ENCODE results near the gene PTPRR. TPM values are rescaled to one million over a fixed set of nuclear protein-coding genes. Genes with fewer than 3 reads are reported as not detected.
"Not testable (repeated sequence)": the region's sequence is repeated elsewhere in the genome, so short reads cannot be mapped to it uniquely, and the experiment has no call there.

Gene PTPRR
- total and polyA plus RNA-seq, 9 donors = 1.1 to 3.3 (median 2.3) TPM

- DNase-seq = no peak
- H3K36me3 ChIP-seq (ENCODE audit: control insufficient read depth, insufficient read depth, low read length) = no peaks in the 10 kb centered on the region
- no peak overlapping the region for H3K4me3 ChIP-seq (ENCODE audit: low read length)
- H3K27me3 ChIP-seq (ENCODE audit: control insufficient read depth, insufficient read depth, low read length) = no peaks in the 10 kb centered on the region
- 89% methylated on average over 2 of the region's 2 CpGs for WGBS (ENCODE audit: insufficient coverage)
- no peaks in the 10 kb centered on the region for H3K4me1 ChIP-seq (ENCODE audit: control insufficient read depth, insufficient read depth, low read length)
- no peaks in the 10 kb centered on the region for H3K9me3 ChIP-seq (replicated peaks; ENCODE audit: control insufficient read depth, low read depth, low read length)
- H3K27ac ChIP-seq (ENCODE audit: low read length) = no peak overlapping the region
These were observed 180.8 kb downstream of the PTPRR start for GRCh38 chr12:70739756-70740155.

DNA sequence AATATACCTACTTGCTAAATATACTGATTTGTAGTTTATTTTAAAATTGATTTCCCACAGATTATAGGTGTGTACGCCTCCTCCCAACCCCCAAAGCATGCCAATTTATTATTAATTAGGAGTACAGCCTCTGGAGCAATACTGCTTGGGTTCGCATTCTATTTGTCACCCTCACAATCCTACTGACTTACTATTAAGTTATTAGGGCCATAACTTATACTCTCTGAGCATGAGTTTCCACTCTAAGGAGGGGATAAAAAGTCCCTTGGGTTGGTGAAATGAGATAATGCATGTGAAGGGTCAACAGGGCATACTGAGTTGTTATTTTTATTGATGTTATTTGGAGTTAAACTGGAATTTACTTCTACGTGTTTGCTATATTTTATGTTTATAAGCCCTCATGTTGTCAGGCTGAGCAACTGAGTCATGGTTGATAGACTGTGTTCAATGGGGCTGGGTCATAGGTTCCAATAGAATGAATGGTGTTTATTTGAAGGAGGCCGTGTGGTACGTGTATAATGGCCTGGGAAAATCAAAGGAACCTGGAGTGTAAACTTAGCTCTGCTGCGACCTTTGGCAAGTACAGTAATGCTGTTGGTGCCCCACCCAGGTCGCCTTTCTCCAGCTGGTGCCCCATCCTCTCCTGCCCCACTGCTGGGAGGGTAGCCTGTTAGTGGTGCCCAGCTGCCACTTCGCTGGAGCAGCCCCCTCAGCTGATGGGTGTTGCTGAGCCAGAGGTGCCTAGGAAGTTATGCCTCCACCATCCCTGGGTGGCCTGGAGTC, 184.0 kb downstream of the PTPRR start:
- 88% methylated on average over 4 of the region's 8 CpGs for WGBS (ENCODE audit: insufficient coverage)
- H3K27ac ChIP-seq (ENCODE audit: low read length) = no peak overlapping the region

GRCh38 chr12:70735197-70735596, 185.3 kb downstream of the PTPRR start:
- not testable (repeated sequence) for H3K27ac ChIP-seq (ENCODE audit: low read length); H3K27me3 ChIP-seq (ENCODE audit: control insufficient read depth, insufficient read depth, low read length); H3K36me3 ChIP-seq (ENCODE audit: control insufficient read depth, insufficient read depth, low read length); DNase-seq; H3K4me1 ChIP-seq (ENCODE audit: control insufficient read depth, insufficient read depth, low read length); H3K9me3 ChIP-seq (replicated peaks; ENCODE audit: control insufficient read depth, low read depth, low read length); H3K4me3 ChIP-seq (ENCODE audit: low read length)
- no CpG with 5 or more reads among the region's 3 CpGs for WGBS (ENCODE audit: insufficient coverage)

More for the DNA sequence above, 184.0 kb downstream of the PTPRR start:
- Histone ChIP-seq H3K27me3 (ENCODE audit: control insufficient read depth, insufficient read depth, low read length) (no peaks in the 10 kb centered on the region), H3K36me3 (ENCODE audit: control insufficient read depth, insufficient read depth, low read length) (no peaks in the 10 kb centered on the region), H3K4me1 (ENCODE audit: control insufficient read depth, insufficient read depth, low read length) (no peaks in the 10 kb centered on the region), H3K4me3 (ENCODE audit: low read length) (no peak overlapping the region), H3K9me3 (replicated peaks; ENCODE audit: control insufficient read depth, low read depth, low read length) (no peaks in the 10 kb centered on the region)
- no peak for DNase-seq

DNA sequence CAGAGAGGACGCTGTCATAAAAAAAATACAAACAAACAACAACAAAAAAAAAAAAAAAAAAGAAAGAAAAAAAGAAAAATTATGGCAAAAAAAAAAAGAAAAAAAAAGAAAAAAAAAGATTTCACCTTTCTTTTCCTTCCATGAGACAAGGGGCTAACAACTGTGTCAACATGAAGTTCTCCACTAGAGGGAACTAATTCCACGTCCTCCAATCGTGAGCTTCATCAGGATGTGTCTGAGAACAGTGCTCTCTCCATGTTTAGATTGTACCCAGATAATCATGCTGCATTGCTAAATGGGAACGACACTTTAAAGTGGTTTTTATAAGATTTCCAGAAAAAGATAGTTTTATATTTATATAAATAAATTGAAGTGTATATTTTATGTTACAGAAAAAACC, 187.2 kb downstream of the PTPRR start:
- no peaks in the 10 kb centered on the region for H3K36me3 ChIP-seq (ENCODE audit: control insufficient read depth, insufficient read depth, low read length)
- peak; percentile 85 for DNase-seq
- no peak overlapping the region for H3K4me3 ChIP-seq (ENCODE audit: low read length)
- H3K4me1 ChIP-seq (ENCODE audit: control insufficient read depth, insufficient read depth, low read length) = no peaks in the 10 kb centered on the region
- no peaks in the 10 kb centered on the region for H3K9me3 ChIP-seq (replicated peaks; ENCODE audit: control insufficient read depth, low read depth, low read length)
- H3K27ac ChIP-seq (ENCODE audit: low read length) = no peak overlapping the region
- no peaks in the 10 kb centered on the region for H3K27me3 ChIP-seq (ENCODE audit: control insufficient read depth, insufficient read depth, low read length)
- WGBS (ENCODE audit: insufficient coverage) = 0% methylated on average over 2 of the region's 4 CpGs

DNA sequence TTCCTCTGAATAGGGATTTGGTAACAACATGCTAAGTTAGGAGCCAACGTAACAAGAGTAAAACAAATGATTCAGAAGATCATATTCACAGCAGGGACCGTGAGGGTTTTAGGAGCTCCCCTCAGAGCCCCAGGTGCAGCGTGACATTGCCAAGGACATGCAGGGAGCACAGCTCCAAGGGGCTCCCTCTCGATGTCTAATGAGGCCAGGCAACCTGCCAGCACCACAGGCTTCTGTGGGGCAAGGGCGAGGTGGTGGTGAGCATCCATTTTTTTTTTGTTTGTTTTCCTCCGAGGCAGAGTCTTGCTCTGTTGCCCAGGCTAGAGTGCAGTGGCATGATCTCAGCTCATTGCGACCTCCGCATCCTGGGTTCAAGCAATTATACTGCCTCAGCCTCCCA, 188.3 kb downstream of the PTPRR start:
- Histone ChIP-seq H3K4me1 (ENCODE audit: control insufficient read depth, insufficient read depth, low read length) (no peaks in the 10 kb centered on the region), H3K27ac (ENCODE audit: low read length) (no peak overlapping the region), H3K9me3 (replicated peaks; ENCODE audit: control insufficient read depth, low read depth, low read length) (no peaks in the 10 kb centered on the region), H3K4me3 (ENCODE audit: low read length) (no peak overlapping the region), H3K36me3 (ENCODE audit: control insufficient read depth, insufficient read depth, low read length) (no peaks in the 10 kb centered on the region), H3K27me3 (ENCODE audit: control insufficient read depth, insufficient read depth, low read length) (no peaks in the 10 kb centered on the region)
- DNase-seq = no peak
- 61% methylated on average over 6 of the region's 8 CpGs for WGBS (ENCODE audit: insufficient coverage)

- Histone ChIP-seq H3K4me3 (ENCODE audit: low read length) (no peak overlapping the region), H3K27ac (ENCODE audit: low read length) (no peak overlapping the region), H3K27me3 (ENCODE audit: control insufficient read depth, insufficient read depth, low read length) (no peaks in the 10 kb centered on the region), H3K36me3 (ENCODE audit: control insufficient read depth, insufficient read depth, low read length) (no peaks in the 10 kb centered on the region), H3K9me3 (replicated peaks; ENCODE audit: control insufficient read depth, low read depth, low read length) (no peaks in the 10 kb centered on the region), H3K4me1 (ENCODE audit: control insufficient read depth, insufficient read depth, low read length) (no peaks in the 10 kb centered on the region)
- 77% methylated on average over 2 of the region's 2 CpGs for WGBS (ENCODE audit: insufficient coverage)
- DNase-seq = no peak
These were observed 189.8 kb downstream of the PTPRR start for GRCh38 chr12:70730675-70731180.

- no peak for DNase-seq
- WGBS (ENCODE audit: insufficient coverage) = no CpG with 5 or more reads among the region's 2 CpGs
- Histone ChIP-seq H3K27me3 (ENCODE audit: control insufficient read depth, insufficient read depth, low read length) (no peaks in the 10 kb centered on the region), H3K9me3 (replicated peaks; ENCODE audit: control insufficient read depth, low read depth, low read length) (no peaks in the 10 kb centered on the region), H3K4me3 (ENCODE audit: low read length) (no peak overlapping the region), H3K36me3 (ENCODE audit: control insufficient read depth, insufficient read depth, low read length) (no peaks in the 10 kb centered on the region), H3K27ac (ENCODE audit: low read length) (no peak overlapping the region), H3K4me1 (ENCODE audit: control insufficient read depth, insufficient read depth, low read length) (no peaks in the 10 kb centered on the region)
These were observed 196.1 kb downstream of the PTPRR start for GRCh38 chr12:70724444-70724843.

GRCh38 chr12:70722584-70723343, 197.8 kb downstream of the PTPRR start:
- Histone ChIP-seq H3K4me3 (ENCODE audit: low read length) (no peak overlapping the region), H3K27ac (ENCODE audit: low read length) (peak overlapping the region; percentile 54), H3K9me3 (replicated peaks; ENCODE audit: control insufficient read depth, low read depth, low read length) (no peaks in the 10 kb centered on the region), H3K36me3 (ENCODE audit: control insufficient read depth, insufficient read depth, low read length) (no peaks in the 10 kb centered on the region), H3K27me3 (ENCODE audit: control insufficient read depth, insufficient read depth, low read length) (no peaks in the 10 kb centered on the region), H3K4me1 (ENCODE audit: control insufficient read depth, insufficient read depth, low read length) (no peaks in the 10 kb centered on the region)
- WGBS (ENCODE audit: insufficient coverage) = no CpG with 5 or more reads among the region's 6 CpGs
- peak; percentile 62 for DNase-seq

DNA sequence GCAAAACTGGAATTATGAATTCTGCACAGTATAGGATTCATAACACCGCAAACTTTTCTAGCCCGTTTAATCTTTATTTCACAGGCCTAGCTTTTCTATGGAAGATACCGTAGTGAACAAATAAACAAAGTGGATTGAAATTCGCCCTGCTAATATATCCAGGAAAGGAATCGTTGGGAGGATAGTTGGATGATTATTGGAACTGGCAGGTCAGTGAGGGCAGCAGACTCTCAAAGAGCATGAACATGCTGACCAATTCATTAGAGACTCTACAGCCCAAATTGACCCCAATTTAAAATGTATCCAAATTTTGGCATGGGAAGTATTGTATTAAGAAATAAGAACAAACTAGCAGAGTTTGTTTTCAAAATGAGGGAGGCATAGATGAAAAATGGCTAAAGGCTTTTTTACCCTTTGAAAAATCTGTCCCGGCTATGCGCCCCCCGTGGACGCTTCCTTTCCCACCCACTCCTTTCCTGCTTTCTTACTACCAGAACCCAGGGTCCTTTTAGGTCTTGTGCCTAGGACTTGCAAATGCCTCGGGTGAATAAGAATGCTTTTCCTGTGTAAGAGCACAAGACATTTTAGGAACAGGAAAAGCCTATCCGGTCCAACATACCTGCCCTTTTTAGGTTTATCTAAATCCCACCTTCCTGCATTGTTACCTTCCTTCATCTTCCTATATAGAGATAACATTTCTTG, 198.7 kb downstream of the PTPRR start:
- Histone ChIP-seq H3K27me3 (ENCODE audit: control insufficient read depth, insufficient read depth, low read length) (no peaks in the 10 kb centered on the region), H3K9me3 (replicated peaks; ENCODE audit: control insufficient read depth, low read depth, low read length) (no peaks in the 10 kb centered on the region), H3K27ac (ENCODE audit: low read length) (peak overlapping the region; percentile 43), H3K4me1 (ENCODE audit: control insufficient read depth, insufficient read depth, low read length) (no peaks in the 10 kb centered on the region), H3K36me3 (ENCODE audit: control insufficient read depth, insufficient read depth, low read length) (no peaks in the 10 kb centered on the region), H3K4me3 (ENCODE audit: low read length) (no peak overlapping the region)
- WGBS (ENCODE audit: insufficient coverage) = 70% methylated on average over 5 of the region's 11 CpGs
- peak; percentile 15 for DNase-seq

DNA sequence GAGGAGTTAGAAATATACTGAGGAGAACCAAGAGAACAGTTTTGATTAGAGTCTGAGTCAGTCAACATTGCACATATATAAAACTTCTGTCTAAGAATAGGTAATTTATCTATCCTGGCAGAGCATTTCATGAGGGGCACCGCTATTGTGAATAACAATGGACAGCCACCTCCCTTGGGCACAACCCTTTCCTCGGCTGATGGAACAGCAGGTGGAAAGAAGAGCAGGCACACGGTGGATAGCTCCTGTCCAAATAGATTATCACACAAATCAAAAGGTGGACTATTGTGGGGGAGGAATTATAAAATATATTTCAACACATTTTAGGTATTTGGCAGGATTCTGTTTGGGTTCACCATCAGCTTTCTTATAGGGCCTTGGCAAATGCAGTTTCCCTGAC, 199.3 kb downstream of the PTPRR start:
- H3K27me3 ChIP-seq (ENCODE audit: control insufficient read depth, insufficient read depth, low read length) = no peaks in the 10 kb centered on the region
- DNase-seq = no peak
- H3K4me3 ChIP-seq (ENCODE audit: low read length) = no peak overlapping the region
- H3K27ac ChIP-seq (ENCODE audit: low read length) = no peak overlapping the region
- no peaks in the 10 kb centered on the region for H3K4me1 ChIP-seq (ENCODE audit: control insufficient read depth, insufficient read depth, low read length)
- H3K36me3 ChIP-seq (ENCODE audit: control insufficient read depth, insufficient read depth, low read length) = no peaks in the 10 kb centered on the region
- H3K9me3 ChIP-seq (replicated peaks; ENCODE audit: control insufficient read depth, low read depth, low read length) = no peaks in the 10 kb centered on the region
- no CpG with 5 or more reads among the region's 3 CpGs for whole genome bisulfite sequencing (ENCODE audit: insufficient coverage)
